CD4-positive, alpha-beta T cell treated with Interferon gamma for 1 hour (primary cell): ENCODE measurements around the gene AFF2.
"Not testable (repeated sequence)": the region's sequence is repeated elsewhere in the genome, so short reads cannot be mapped to it uniquely, and the experiment has no call there.

Experiments
- DNase-seq: peaks from one replicate; pipeline ENCODE4 v3.0.0-alpha.2; 2020

AFF2 gene

GRCh38 chrX:148871422-148872160 lies 371.2 kb downstream of the AFF2 start:
- DNase-seq, result no peak

DNA sequence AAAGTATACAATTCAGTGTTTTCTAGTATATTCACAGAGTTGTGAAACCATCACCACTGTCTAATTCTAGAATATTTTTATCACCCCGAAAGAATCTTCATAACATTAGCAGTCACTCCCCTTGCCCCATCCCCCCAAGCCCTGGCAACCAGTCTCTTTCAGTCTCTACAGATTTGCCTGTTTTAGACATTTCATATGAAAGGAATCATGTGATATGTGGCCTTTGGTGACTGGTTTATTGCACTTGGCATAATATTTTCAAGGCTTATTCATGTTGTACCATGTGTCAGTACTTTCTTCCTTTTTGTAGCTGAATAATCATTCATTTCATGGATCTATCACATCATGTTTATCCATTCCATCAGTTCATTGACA lies 371.7 kb downstream of the AFF2 start:
- no peak for DNase-seq

DNA sequence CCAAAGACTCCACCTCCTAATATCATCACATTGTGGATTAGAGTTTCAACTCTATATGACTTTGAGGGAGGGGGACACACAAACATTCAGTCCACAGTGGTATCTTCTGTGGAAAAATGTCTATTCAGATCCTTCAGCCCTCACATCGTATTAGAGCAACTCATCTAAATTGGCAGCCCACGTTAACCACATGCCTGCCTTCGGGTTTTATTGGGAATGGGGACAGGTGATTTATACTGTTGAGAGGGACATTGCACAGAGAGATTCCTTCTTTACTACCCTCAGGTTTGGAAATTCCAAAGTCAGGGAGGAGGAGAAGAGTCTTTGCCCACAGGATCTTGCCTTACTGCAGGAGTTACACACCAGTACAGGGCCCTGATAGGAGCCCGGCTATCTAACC lies 372.5 kb downstream of the AFF2 start:
- DNase-seq, result no peak

GRCh38 chrX:148874636-148875246 lies 374.3 kb downstream of the AFF2 start:
- DNase-seq, result no peak

DNA sequence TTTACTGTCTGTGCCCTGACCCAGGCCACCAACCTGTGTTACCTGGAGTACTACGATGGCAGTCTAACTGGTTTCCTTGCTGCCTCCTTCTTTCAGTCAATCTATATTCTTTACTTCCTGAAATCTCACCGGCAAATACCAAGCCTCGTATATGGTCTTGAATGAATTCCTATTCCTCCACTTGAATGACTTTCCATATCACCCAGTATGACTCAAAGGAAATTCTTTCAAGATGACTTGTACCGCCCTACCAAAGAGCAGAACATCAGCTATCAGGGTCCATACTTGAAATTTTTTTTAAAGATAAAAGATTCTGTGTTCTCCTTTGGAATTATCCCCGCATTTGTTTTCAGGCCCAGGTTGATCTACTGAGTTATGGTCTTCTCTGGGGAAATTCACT lies 378.0 kb downstream of the AFF2 start:
- no peak for DNase-seq

DNA sequence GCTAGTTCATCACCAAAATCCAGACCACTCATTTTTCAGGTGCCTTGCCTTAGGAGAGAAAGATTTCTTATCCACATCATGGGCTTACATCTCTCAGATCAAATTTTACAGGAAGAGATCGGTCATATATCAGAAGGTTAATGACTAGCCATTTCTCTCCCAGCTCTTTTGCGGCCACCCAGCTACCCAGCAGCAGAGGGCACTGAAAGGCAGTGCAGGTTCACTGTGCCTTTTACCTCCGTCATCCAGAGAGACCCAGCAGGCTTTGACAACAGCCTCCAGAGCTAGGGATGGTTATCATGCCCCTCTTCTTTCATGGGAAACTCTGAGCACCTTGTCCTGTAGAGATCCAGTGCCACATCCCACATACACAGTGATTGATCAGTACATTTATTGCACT lies 384.8 kb downstream of the AFF2 start:
- DNase-seq, result no peak

GRCh38 chrX:148893395-148893794 lies 393.0 kb downstream of the AFF2 start:
- DNase-seq, result no peak

DNA sequence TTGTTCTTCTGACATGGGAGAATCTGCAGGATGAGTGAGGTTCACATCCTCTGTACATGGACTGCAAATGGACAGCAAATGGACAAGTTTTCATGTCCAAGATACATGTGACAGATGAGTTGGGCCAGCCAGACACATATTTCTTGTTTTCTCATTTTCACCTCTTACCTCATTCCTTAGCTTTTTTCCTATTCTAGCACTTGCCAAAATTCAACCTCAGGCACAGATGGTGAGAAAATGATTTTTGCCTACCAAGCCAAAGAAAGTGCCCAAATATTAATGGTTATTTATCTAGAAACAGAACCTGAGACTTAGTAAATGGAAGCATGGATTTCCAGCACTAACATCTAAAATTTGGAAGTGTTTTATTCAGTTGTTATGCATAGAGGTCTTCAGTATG lies 402.2 kb downstream of the AFF2 start:
- no peak for DNase-seq

GRCh38 chrX:148903176-148903575 lies 402.8 kb downstream of the AFF2 start:
- DNase-seq, result no peak

- no peak for DNase-seq
These were observed 404.1 kb downstream of the AFF2 start for GRCh38 chrX:148904421-148905111.

DNA sequence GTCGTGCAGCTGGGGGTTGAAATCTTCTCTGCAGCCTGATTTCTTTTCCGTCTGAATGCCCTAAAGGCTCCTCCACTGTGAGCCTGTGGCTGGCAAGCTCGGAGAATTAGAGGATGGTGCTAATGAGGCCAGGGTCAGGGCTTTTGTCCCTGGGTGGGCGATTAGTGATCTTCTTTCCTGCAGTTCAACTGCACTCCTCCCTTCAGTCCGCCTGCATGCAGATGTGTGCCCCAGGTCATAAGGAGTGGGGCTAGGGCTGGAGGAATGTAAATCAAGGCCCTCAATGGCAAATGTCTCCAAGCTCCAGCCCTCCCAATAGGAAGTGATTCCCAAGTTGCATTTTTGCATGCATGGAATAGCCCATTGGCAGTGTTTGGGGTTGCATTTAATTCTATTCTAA lies 405.0 kb downstream of the AFF2 start:
- DNase-seq, result no peak

DNA sequence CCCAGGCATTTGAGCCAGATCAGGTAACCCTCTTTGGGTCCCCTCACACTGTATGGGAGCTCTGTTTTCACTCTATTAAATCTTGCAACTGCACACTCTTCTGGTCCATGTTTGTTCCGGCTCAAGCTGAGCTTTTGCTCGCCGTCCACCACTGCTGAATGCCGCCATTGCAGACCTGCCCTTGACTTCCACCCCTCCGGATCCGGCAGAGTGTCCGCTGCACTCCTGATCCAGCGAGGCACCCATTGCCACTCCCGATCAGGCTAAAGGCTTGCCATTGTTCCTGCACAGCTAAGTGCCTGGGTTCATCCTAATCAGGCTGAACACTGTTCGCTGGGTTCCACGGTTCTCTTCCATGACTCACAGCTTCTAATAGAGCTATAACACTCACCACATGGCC lies 406.2 kb downstream of the AFF2 start:
- not testable (repeated sequence) for DNase-seq

- DNase-seq, result no peak
These were observed 409.3 kb downstream of the AFF2 start for GRCh38 chrX:148909758-148910157.

DNA sequence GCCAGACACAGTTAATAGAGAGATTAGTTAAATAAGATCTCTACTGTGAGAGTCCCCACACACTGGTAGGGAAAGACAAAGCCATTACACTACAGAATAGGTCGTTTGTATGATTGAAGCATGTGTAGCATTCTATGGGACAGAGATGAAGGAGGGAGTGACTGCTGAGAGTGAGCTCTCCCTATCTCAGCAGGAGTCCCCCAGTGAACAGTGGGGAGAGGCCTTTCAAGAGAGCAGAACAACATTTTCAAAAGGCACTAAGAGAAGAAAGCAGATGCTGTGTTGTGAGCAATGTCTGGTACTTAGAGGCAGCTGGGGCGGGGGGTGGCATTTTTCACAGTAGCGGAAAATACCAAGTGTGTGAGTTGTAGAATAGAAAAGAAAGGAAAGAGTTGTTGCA lies 413.6 kb downstream of the AFF2 start:
- no peak for DNase-seq

- no peak for DNase-seq
These were observed 414.4 kb downstream of the AFF2 start for GRCh38 chrX:148914783-148915182.

GRCh38 chrX:148915474-148915873 lies 415.1 kb downstream of the AFF2 start:
- no peak for DNase-seq

GRCh38 chrX:148917441-148917840 lies 417.0 kb downstream of the AFF2 start:
- no peak for DNase-seq

- no peak for DNase-seq
These were observed 423.2 kb downstream of the AFF2 start for GRCh38 chrX:148923631-148924030.

- no peak for DNase-seq
These were observed 426.0 kb downstream of the AFF2 start for GRCh38 chrX:148926371-148926770.

DNA sequence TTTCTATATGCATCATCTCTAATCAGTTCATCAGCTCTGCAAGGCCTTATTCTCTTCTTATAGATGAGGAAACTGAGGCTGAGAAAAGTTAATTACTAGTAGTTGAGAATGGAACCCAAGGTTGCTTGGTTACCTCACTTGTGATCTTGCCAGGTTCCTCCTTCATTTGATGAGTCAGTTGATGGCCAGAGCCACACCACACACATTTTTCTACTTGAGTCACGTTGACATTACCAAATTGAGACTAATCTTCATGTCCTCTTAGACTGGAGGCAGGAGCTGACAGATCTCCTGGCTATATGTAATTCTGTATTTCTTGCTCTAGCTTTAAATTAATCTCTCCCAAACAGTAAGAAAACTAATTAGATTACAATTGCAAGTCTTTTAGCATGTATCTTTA lies 428.4 kb downstream of the AFF2 start:
- no peak for DNase-seq

- no peak for DNase-seq
These were observed 429.3 kb downstream of the AFF2 start for GRCh38 chrX:148929686-148930085.

DNA sequence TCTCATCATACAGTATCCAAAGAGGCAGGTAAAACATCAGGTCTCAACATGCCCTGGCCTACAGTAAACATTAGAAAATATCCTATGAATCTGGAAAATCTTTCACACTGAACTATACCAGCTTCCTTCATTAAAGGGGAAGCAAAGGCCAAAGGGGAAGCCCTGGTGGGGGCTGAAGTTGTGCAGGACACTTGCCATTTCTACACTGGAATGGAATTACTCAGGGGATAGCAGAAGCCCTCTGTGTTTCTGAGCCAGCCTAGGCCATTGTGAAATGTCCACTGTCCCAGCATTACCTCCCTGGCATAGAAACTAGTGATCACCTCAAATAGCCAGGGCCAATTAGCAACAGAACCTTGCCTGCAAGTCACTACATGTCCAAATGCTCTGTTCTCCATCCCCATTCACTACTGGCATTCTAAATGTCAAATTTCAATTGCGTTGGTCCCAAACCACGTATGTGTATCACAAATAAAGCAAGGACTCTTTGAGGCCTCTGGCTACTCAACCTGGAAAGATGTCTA lies 429.9 kb downstream of the AFF2 start:
- DNase-seq, result no peak

DNA sequence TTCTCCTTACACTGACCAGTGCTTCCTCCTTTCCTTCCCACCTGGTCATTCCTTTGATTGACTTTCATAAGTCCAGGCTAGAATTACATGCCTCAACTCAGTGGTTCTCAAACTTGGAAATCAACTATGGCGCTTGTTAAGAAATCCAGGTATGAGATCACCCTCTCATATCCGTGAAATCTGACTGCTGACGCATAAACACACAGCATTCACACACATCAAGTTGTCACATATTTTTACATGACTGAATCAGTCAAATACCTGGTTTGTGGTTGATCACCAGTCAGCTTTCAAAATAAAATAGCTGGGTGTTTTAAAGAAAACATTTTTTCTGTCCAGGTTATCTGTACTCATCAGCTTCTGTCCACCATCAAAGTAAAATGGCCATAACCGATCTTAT lies 433.5 kb downstream of the AFF2 start:
- no peak for DNase-seq

GRCh38 chrX:148938348-148938747 lies 437.9 kb downstream of the AFF2 start:
- DNase-seq, result no peak
